ENCODE results near the gene HMGN4. TPM values are rescaled to one million over a fixed set of nuclear protein-coding genes. Genes with fewer than 3 reads are reported as not detected.
"Not testable (repeated sequence)": the region's sequence is repeated elsewhere in the genome, so short reads cannot be mapped to it uniquely, and the experiment has no call there.

Gene HMGN4
- total RNA-seq, 1 donor from 2014 or later: 42.9 TPM

DNA sequence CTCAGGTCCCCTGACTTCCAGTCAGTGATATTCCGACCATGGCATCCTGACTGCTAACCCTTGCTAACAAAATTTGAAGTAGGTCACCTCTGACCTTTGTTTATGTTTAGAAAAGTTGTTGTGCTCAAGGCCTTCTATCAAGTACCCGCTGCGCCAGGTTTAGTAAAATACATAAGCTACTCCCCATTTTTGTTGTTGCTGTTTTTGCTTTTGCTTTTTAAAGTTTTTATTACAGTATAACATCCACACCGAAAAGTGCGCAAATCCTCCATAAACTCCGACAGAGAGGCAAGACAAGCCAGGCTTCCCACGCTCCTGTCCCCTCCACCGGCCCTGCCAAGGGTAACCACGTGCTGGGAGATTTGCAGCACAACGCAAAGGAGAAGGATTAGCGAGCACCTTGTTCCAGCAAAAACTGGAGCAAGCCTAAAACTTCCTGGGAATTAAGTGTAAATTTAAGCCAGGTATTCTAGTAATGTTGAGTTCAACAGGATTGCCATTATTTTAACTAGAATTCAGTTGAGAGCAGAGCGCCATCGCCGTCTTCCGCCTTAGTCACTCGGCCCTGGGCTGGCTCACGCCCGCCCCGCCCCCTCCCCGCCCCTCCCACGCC is 17.8 kb upstream of the HMGN4 start:
- Histone ChIP-seq H3K4me3 (peak overlapping the region; percentile 66), H3K4me1 (peaks cover 22% of the 10 kb centered on the region), H3K27me3 (ENCODE audit: low read depth) (no peaks in the 10 kb centered on the region), H3K9me3 (no peaks in the 10 kb centered on the region), H3K36me3 (no peaks in the 10 kb centered on the region), H3K27ac (peak overlapping the region; percentile 98)
- TF ChIP-seq, protein P1, sequence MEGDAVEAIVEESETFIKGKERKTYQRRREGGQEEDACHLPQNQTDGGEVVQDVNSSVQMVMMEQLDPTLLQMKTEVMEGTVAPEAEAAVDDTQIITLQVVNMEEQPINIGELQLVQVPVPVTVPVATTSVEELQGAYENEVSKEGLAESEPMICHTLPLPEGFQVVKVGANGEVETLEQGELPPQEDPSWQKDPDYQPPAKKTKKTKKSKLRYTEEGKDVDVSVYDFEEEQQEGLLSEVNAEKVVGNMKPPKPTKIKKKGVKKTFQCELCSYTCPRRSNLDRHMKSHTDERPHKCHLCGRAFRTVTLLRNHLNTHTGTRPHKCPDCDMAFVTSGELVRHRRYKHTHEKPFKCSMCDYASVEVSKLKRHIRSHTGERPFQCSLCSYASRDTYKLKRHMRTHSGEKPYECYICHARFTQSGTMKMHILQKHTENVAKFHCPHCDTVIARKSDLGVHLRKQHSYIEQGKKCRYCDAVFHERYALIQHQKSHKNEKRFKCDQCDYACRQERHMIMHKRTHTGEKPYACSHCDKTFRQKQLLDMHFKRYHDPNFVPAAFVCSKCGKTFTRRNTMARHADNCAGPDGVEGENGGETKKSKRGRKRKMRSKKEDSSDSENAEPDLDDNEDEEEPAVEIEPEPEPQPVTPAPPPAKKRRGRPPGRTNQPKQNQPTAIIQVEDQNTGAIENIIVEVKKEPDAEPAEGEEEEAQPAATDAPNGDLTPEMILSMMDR (IDR thresholded peaks at IDR 0.05): no peak
- intact Hi-C loops (cut with DNase I): no loop called here
- ATAC-seq: peak; percentile 31 to 47
- DNase-seq: no peak

DNA sequence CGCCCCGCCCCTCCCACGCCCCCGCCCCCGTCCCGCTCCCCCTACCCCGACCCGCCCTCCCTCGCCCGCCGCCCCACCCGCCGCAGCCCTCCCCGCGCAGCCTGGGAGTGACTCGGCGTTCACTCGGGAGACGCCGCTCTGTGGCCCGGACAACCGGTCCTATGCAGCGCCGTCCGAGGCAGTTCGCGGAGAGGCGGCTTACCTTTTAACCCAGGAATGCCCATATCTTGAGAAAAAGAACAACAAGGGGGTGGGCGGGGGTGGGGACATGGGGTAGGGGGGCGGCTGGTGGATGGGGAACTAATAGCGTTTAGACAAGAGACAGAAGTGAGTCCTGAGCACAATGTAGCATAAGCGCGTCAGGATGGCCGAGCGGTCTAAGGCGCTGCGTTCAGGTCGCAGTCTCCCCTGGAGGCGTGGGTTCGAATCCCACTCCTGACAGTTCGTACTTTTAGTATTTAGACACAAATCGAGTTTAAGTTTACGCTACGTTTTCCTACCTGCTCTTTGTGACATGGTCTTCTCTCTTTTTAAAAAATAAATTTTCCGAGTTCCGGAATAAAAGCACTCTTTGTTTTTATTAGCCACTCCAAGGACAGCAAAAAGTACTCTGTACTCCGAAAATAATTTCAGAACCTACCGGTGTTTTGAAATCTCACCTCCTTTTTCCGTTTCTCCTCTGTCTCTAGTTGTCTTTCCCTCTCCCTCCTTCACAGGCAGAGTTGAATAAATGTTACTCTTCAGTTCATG is 17.1 kb upstream of the HMGN4 start:
- peaks cover 22% of the 10 kb centered on the region for H3K4me1 ChIP-seq
- peak; percentile 92 to 94 for ATAC-seq
- peak; percentile 92 for DNase-seq
- H3K36me3 ChIP-seq: no peaks in the 10 kb centered on the region
- peak overlapping the region; percentile 66 for H3K4me3 ChIP-seq
- peak overlapping the region; percentile 98 for H3K27ac ChIP-seq
- H3K9me3 ChIP-seq: no peaks in the 10 kb centered on the region
- TF ChIP-seq, protein P1 (IDR thresholded peaks at IDR 0.05): no peak
- intact Hi-C loops (cut with DNase I): no loop called here
- no peaks in the 10 kb centered on the region for H3K27me3 ChIP-seq (ENCODE audit: low read depth)

DNA sequence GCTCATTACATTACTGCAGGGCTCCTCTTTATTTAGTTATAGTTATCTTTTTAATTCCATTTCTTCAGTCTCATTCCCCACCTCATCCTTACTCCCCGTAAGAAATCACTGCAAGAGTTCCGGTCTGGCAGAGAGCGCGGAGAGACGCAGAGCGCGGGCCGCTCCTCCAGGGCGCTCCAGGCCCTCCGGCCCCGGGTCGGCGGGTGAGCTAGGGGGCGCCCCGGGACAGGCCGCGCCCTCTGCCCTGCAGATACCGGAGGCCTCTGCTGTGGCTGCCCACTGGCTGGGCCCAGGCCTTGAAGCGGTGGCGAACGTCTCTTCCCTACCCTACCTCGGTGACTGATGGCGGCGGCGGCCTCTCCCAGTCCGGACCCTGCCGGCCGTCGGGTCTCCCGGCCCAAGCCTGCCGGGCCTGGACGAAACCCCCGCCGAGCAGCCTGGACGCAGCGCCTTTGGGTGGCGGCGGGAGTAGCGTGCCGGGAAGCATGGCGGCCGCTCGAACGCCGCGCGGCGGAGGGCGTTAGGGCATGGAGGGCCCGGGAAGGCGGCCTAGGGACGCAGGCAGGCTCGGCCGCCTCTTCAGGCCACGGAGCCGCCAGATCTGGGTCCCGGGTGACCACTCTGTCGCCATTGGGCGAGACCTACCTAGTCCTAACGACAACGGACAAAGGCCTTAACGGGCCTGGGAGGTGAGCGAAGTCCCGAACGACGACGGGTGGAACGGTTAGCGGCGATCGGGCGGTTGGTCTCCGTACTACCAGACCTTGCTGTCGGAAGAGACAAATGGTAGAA is 16.4 kb upstream of the HMGN4 start:
- TF ChIP-seq, protein P1 (IDR thresholded peaks at IDR 0.05): peak; percentile 58
- H3K4me3 ChIP-seq: peak overlapping the region; percentile 66
- peak overlapping the region; percentile 98 for H3K27ac ChIP-seq
- H3K27me3 ChIP-seq (ENCODE audit: low read depth): no peaks in the 10 kb centered on the region
- intact Hi-C loops (cut with DNase I): no loop called here
- peaks cover 22% of the 10 kb centered on the region for H3K4me1 ChIP-seq
- H3K9me3 ChIP-seq: no peaks in the 10 kb centered on the region
- DNase-seq: peak; percentile 90
- H3K36me3 ChIP-seq: no peaks in the 10 kb centered on the region
- ATAC-seq: peak; percentile 96

DNA sequence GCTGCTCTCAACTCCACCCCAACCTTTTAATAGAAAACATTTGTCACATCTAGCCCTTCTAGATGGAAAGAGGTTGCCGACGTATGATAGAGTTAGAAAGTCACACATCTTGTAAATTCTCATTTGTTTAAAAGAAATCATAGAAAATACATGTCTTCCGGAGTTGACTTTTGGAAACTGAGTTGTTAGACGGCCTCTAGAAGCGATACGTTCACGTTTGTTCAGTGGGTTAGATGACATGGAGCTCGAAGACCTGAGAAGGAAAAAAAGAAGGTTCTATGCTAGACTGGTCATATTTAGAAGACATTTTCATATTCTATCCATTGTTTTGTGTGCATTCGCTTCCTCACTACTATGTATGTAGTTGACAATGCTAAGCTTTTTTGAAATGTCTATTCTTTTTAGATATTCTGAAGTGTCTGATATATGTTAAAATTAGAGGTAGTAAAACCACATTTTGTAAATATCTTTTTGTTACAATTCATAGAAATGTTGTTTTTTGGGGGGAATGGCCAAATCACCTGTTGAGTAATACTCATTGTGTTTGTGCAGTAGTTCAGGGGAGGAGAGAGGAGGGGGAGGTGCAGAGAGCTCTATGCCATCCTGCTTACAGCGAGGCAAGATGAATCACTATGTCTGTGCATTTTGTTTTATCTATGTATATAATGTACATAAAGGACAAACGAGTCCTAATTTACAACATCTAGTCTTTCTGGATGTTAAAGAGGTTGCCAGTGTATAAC is 15.5 kb upstream of the HMGN4 start:
- H3K4me3 ChIP-seq: peak overlapping the region; percentile 66
- H3K36me3 ChIP-seq; ATAC-seq; H3K9me3 ChIP-seq; H3K27me3 ChIP-seq (ENCODE audit: low read depth); intact Hi-C loops (cut with DNase I); DNase-seq: not testable (repeated sequence)
- peaks cover 22% of the 10 kb centered on the region for H3K4me1 ChIP-seq
- H3K27ac ChIP-seq: peak overlapping the region; percentile 98

DNA sequence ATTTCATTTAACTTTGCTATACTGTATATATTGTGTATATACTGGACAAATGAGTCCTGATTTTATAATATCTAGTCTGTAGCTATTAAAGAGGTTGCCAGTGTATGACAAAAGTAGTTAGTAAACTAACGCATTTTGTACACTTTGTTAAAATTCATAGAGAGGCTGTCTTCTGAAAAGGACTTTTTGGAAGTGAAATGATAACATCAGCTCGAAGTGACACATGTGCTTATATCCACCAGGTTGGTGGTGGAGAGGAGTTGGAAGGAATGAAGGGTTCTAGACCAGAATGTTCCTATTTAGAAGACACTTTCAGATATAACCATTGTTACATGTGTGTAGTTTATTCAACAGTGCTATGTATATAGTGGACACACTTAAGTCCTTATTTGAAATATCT is 13.9 kb upstream of the HMGN4 start:
- peaks cover 22% of the 10 kb centered on the region for H3K4me1 ChIP-seq
- DNase-seq; intact Hi-C loops (cut with DNase I); H3K27ac ChIP-seq; H3K36me3 ChIP-seq; H3K27me3 ChIP-seq (ENCODE audit: low read depth); H3K4me3 ChIP-seq; ATAC-seq; H3K9me3 ChIP-seq: not testable (repeated sequence)

DNA sequence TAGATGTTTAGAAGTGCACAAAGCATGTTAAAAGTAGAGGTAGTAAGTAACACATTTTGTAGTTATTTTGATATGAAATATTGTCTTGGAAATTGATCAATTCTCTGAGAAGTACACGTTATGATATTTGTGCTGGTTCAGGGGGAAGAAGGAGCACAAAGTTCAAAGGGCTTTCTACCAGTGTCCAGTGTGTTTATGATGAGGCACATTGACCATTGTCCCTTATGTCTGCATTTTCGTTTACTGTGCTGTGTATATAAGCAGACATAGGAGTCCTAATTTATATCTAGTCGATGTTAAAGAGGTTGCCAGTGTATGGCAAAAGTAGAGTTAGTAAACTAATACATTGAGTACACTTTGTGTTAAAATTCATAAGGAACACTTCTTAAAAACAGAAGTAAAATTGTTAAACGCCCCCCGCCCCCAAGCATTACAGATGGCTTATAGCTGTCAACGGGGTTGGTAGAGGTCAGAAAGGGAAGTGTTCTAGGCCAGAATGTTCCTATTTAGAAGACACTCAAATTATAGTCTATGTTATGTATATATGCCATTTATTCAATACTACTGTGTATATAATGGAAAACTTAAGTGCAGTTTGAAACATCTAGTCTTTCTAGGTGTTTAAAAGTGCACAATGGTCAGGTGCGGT is 13.3 kb upstream of the HMGN4 start:
- peaks cover 22% of the 10 kb centered on the region for H3K4me1 ChIP-seq
- DNase-seq (no peak), ATAC-seq (no peak)
- TF ChIP-seq, protein P1 (IDR thresholded peaks at IDR 0.05): no peak
- intact Hi-C loops (cut with DNase I): no loop called here
- no peak overlapping the region for H3K4me3 ChIP-seq
- no peak overlapping the region for H3K27ac ChIP-seq
- H3K9me3 ChIP-seq: no peaks in the 10 kb centered on the region
- no peaks in the 10 kb centered on the region for H3K36me3 ChIP-seq
- H3K27me3 ChIP-seq (ENCODE audit: low read depth): no peaks in the 10 kb centered on the region

Data from lower lobe of right lung (tissue), 2 donors.